ENCODE results near the gene CYP3A5. TPM values are rescaled to one million over a fixed set of nuclear protein-coding genes. Genes with fewer than 3 reads are reported as not detected.
A peak's percentile ranks its signal among the peaks of the same experiment; 100 is the strongest.

CYP3A5 gene
- total and polyA plus RNA-seq, 2 of the 13 experiments (the other 11 are each of a cell fraction or from before 2014, with no cell fraction given) = 5.7 to 9.3 TPM

DNA sequence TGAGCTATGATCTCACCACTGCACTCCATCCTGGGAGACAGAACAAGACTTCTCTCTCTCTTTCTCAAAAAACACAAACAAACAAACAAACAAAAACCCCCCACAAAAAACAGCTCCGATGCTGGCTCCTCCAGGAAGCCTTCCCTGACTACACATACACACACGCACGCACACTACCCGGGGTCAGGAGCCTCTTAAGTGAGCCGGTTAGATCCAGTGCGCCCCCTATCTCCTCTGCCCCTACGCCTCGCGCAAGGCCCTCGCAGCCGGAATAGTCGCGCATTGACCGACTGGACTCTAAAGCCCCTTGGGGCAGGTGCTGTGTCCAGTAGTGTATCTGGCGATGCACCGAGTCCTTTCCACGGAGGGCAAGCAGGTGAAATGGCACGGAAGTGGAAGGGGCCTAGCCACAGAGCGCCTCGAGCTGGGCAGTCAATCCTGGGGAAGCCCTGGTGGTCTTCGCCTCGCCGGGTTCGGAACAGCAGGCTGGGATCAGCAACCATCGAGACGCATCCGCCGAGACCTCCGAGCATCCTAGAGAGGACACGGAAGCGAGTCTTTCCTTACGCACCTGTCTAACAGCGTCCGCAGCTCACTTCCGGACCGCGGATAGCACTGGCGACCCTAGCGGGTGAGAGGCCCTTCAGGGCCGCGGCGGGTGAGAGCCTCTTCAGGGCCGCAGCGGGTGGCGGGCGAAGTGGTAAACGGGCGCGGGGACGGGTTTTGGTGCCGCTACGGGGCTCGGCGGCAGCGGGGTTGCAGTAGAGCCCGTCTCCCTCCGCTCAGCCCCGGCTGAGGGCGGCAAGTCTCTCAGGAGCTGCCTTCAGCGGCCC lies 63.2 kb downstream of the CYP3A5 start, which contains the start of gene ZSCAN25 (continued):
- TF ChIP-seq, protein P1, sequence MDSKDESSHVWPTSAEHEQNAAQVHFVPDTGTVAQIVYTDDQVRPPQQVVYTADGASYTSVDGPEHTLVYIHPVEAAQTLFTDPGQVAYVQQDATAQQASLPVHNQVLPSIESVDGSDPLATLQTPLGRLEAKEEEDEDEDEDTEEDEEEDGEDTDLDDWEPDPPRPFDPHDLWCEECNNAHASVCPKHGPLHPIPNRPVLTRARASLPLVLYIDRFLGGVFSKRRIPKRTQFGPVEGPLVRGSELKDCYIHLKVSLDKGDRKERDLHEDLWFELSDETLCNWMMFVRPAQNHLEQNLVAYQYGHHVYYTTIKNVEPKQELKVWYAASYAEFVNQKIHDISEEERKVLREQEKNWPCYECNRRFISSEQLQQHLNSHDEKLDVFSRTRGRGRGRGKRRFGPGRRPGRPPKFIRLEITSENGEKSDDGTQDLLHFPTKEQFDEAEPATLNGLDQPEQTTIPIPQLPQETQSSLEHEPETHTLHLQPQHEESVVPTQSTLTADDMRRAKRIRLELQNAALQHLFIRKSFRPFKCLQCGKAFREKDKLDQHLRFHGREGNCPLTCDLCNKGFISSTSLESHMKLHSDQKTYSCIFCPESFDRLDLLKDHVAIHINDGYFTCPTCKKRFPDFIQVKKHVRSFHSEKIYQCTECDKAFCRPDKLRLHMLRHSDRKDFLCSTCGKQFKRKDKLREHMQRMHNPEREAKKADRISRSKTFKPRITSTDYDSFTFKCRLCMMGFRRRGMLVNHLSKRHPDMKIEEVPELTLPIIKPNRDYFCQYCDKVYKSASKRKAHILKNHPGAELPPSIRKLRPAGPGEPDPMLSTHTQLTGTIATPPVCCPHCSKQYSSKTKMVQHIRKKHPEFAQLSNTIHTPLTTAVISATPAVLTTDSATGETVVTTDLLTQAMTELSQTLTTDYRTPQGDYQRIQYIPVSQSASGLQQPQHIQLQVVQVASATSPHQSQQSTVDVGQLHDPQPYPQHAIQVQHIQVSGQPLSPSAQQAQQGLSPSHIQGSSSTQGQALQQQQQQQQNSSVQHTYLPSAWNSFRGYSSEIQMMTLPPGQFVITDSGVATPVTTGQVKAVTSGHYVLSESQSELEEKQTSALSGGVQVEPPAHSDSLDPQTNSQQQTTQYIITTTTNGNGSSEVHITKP (CRISPR knock-in tag; IDR thresholded peaks at IDR 0.05; ENCODE audit: low read depth) = 0 out of 2 replicates have a peak, but pooled peaks have one; percentile 23
- TF ChIP-seq UBTF (CRISPR knock-in tag; IDR thresholded peaks at IDR 0.05) (peak; percentile 95), SETDB1 (CRISPR knock-in tag; IDR thresholded peaks at IDR 0.05; ENCODE audit: borderline replicate concordance) (no peak), TFAP4 (IDR thresholded peaks at IDR 0.05; ENCODE audit: borderline replicate concordance, low read depth) (peak; percentile 60; the same call in 1 of the 2 replicates), ZFAT (CRISPR knock-in tag; conservative IDR thresholded peaks at IDR 0.05) (no peak; the same call in 1 of the 2 replicates), POLR2AphosphoS5 (IDR thresholded peaks at IDR 0.05; ENCODE audit: low read depth, low read length) (peak; percentile 79), SNAPC4 (CRISPR knock-in tag; IDR thresholded peaks at IDR 0.05) (peak; percentile 80), ZBTB34 (CRISPR knock-in tag; IDR thresholded peaks at IDR 0.05) (peak; percentile 47; the same call in 1 of the 2 replicates), PHF20 (CRISPR knock-in tag; IDR thresholded peaks at IDR 0.05) (peak; percentile 98), MEIS1 (CRISPR knock-in tag; IDR thresholded peaks at IDR 0.05; ENCODE audit: borderline replicate concordance) (peak; percentile 88; the same call in 1 of the 2 replicates), NONO (IDR thresholded peaks at IDR 0.05) (no peak), NONO (CRISPR knock-in tag; conservative IDR thresholded peaks at IDR 0.05) (peak; percentile 94)

Measured in HepG2 (cell line).